Esophagus muscularis mucosa (tissue), 4 donors: ENCODE data around the gene COL6A1. TPM values are rescaled to one million over a fixed set of nuclear protein-coding genes. Genes with fewer than 3 reads are reported as not detected.

Experiments used
- DNase-seq: peaks from one replicate; pipeline ENCODE4 v3.0.0-alpha.2; 2017; ENCODE audit errors: extremely low spot score
- H3K27ac ChIP-seq, 4 donors: fragments of 200-600 bp; sonication (generic); replicated peaks in 1 of 4; 1 replicate in 3 of 4; 2 replicates in 1 of 4; pipeline ENCODE4 v1.5.1; 2016 to 2019; ENCODE audit warnings: mild to moderate bottlenecking in 1 of 4
- H3K27me3 ChIP-seq, 4 donors: fragments of 200-600 bp; sonication (generic); one replicate each; pipeline versions ENCODE4 v1.5.1 to v1.6.0; 2016 to 2019
- H3K36me3 ChIP-seq, 4 donors: fragments of 200-600 bp; sonication (generic); one replicate each; pipeline ENCODE4 v1.5.1; 2016 to 2019
- H3K4me1 ChIP-seq, 4 donors: fragments of 200-600 bp; sonication (generic); one replicate each; pipeline ENCODE4 v1.5.1; 2016 to 2019
- H3K4me3 ChIP-seq, 4 donors: fragments of 200-600 bp; sonication (generic); 1 replicate in 2 of 4; 2 replicates in 2 of 4; pipeline ENCODE4 v1.5.1; 2016 to 2019; ENCODE audit warnings: mild to moderate bottlenecking in 4 of 4, moderate library complexity in 1 of 4
- H3K9me3 ChIP-seq, 4 donors: fragments of 200-600 bp; sonication (generic); 1 replicate in 3 of 4; 2 replicates in 1 of 4; pipeline ENCODE4 v1.5.1; 2016 to 2019
- CTCF ChIP-seq, 3 experiments: fragments of 200-600 bp in 2 of 3; fragments of 450-650 bp in 1 of 3; sonication (generic) in 2 of 3; IDR thresholded peaks; one replicate each; pipeline ENCODE4 v1.5.1; 2017 to 2019; ENCODE audit warnings: antibody characterized with exemption in 3 of 3, mild to moderate bottlenecking in 2 of 3, moderate library complexity in 1 of 3
- EP300 ChIP-seq: sonication (generic); formaldehyde crosslinking; IDR thresholded peaks from one replicate; pipeline ENCODE4 v1.6.1; 2017; ENCODE audit warnings: antibody characterized with exemption
- POLR2A ChIP-seq: fragments of 450-650 bp; IDR thresholded peaks from one replicate; pipeline ENCODE4 v1.6.1; 2017; ENCODE audit warnings: antibody characterized with exemption, moderate library complexity, mild to moderate bottlenecking, low read depth
- POLR2AphosphoS5 ChIP-seq, 2 donors: sonication (generic); formaldehyde crosslinking; IDR thresholded peaks; one replicate each; pipeline ENCODE4 v1.6.1; 2017; ENCODE audit warnings: antibody characterized with exemption in 2 of 2
- WGBS: methylation state at CpG from one replicate; pipeline ENCODE4 v1.1.5; 2018; 5-methylcytosine and 5-hydroxymethylcytosine counted together
- intact Hi-C: fragments of 100-400 bp; cut with DNase I; formaldehyde crosslinking; loops from one replicate; pipeline ENCODE4 v1.15.1; 2023
- total RNA-seq, 4 donors: library from RNA; depleted of rRNA; stranded (reverse); fragments of >200 nt; gene quantifications; one replicate each; pipeline versions ENCODE4 v1.1.0 to v1.2.1, GENCODE V29; 2016

Gene COL6A1
- total RNA-seq, 4 donors from 2014 or later: 646 to 1,432 (median 1,078) TPM

GRCh38 chr21:45954261-45954660 lies 27.3 kb upstream of the COL6A1 start:
- Histone ChIP-seq H3K4me3 (no peak overlapping the region), H3K9me3 (no peaks in the 10 kb centered on the region), H3K4me1 (peaks cover 14 to 63% (median 56%) of the 10 kb centered on the region in 4 donors), H3K27me3 (peaks cover 0 to 4% (median 0%) of the 10 kb centered on the region in 4 donors), H3K27ac (peak overlapping the region; percentile 75 to 81 (median 78)), H3K36me3 (no peaks in the 10 kb centered on the region)
- no peak for DNase-seq
- WGBS: 49% methylated on average over 10 of the region's 12 CpGs
- TF ChIP-seq CTCF (IDR thresholded peaks at IDR 0.05) (peak; percentile 14 to 53 (median 29)), EP300 (no peak)
- intact Hi-C loops: no loop called here

- 98% methylated on average over 6 of the region's 6 CpGs for WGBS
- Histone ChIP-seq H3K27ac (peak overlapping the region in 3 of 4 donors; percentile 76 to 81 (median 79)), H3K27me3 (peaks cover 0 to 1% (median 0%) of the 10 kb centered on the region in 4 donors), H3K9me3 (no peaks in the 10 kb centered on the region), H3K36me3 (no peaks in the 10 kb centered on the region), H3K4me1 (peaks cover 14 to 67% (median 60%) of the 10 kb centered on the region in 4 donors), H3K4me3 (no peak overlapping the region)
- no peak for TF ChIP-seq POLR2A
- TF ChIP-seq CTCF (IDR thresholded peaks at IDR 0.05): no peak
- TF ChIP-seq EP300: no peak
- no peak for TF ChIP-seq POLR2AphosphoS5 (IDR thresholded peaks at IDR 0.05)
- DNase-seq: no peak
- intact Hi-C loops: no loop called here
Measured at GRCh38 chr21:45954921-45955320, 26.6 kb upstream of the COL6A1 start.

GRCh38 chr21:45957551-45957950 lies 24.0 kb upstream of the COL6A1 start:
- no peaks in the 10 kb centered on the region for H3K9me3 ChIP-seq
- H3K27ac ChIP-seq: peak overlapping the region; percentile 17 to 64 (median 60)
- peaks cover 7 to 52% (median 44%) of the 10 kb centered on the region in 4 donors for H3K4me1 ChIP-seq
- no peak for DNase-seq
- no peak overlapping the region for H3K4me3 ChIP-seq
- TF ChIP-seq POLR2AphosphoS5 (IDR thresholded peaks at IDR 0.05) (no peak), EP300 (no peak), POLR2A (no peak), CTCF (IDR thresholded peaks at IDR 0.05) (no peak)
- WGBS: 90% methylated on average over 4 of the region's 4 CpGs
- no peaks in the 10 kb centered on the region for H3K27me3 ChIP-seq
- H3K36me3 ChIP-seq: no peaks in the 10 kb centered on the region
- intact Hi-C loops: no loop called here

- no peaks in the 10 kb centered on the region for H3K9me3 ChIP-seq
- H3K36me3 ChIP-seq: no peaks in the 10 kb centered on the region
- intact Hi-C loops: no loop called here
- peaks cover 7 to 49% (median 41%) of the 10 kb centered on the region in 4 donors for H3K4me1 ChIP-seq
- H3K4me3 ChIP-seq: no peak overlapping the region
- no peaks in the 10 kb centered on the region for H3K27me3 ChIP-seq
- TF ChIP-seq POLR2A (no peak), POLR2AphosphoS5 (IDR thresholded peaks at IDR 0.05) (peak; percentile 20 to 28)
- DNase-seq: no peak
- H3K27ac ChIP-seq: peak overlapping the region; percentile 50 to 64 (median 60)
- 50% methylated on average over 7 of the region's 7 CpGs for WGBS
Measured at GRCh38 chr21:45957981-45958600, 23.5 kb upstream of the COL6A1 start.

- Histone ChIP-seq H3K36me3 (no peaks in the 10 kb centered on the region), H3K4me3 (no peak overlapping the region), H3K9me3 (no peaks in the 10 kb centered on the region), H3K27me3 (no peaks in the 10 kb centered on the region), H3K27ac (peak overlapping the region; percentile 38 to 64 (median 56)), H3K4me1 (peaks cover 0 to 38% (median 30%) of the 10 kb centered on the region in 4 donors)
- WGBS: 75% methylated on average over 5 of the region's 5 CpGs
- intact Hi-C loops: no loop called here
- no peak for TF ChIP-seq POLR2AphosphoS5 (IDR thresholded peaks at IDR 0.05)
- no peak for TF ChIP-seq CTCF (IDR thresholded peaks at IDR 0.05)
- no peak for TF ChIP-seq EP300
- no peak for TF ChIP-seq POLR2A
- no peak for DNase-seq
Measured at GRCh38 chr21:45959182-45959581, 22.4 kb upstream of the COL6A1 start.
